Endothelial cell of umbilical vein (primary cell): ENCODE results near the gene CDK9.

Source experiments
- EZH2 ChIP-seq: IDR thresholded peaks from 2 replicates; pipeline ENCODE4 v1.6.1; 2012; ENCODE audit warnings: borderline replicate concordance, low read depth, mild to moderate bottlenecking, moderate library complexity, low read length, inconsistent platforms; ENCODE audit not compliant: severe bottlenecking
- POLR2A ChIP-seq: IDR thresholded peaks from 2 replicates; pipeline ENCODE4 v1.6.1; 2012; ENCODE audit warnings: low read depth, mild to moderate bottlenecking, control low read depth, low read length

DNA sequence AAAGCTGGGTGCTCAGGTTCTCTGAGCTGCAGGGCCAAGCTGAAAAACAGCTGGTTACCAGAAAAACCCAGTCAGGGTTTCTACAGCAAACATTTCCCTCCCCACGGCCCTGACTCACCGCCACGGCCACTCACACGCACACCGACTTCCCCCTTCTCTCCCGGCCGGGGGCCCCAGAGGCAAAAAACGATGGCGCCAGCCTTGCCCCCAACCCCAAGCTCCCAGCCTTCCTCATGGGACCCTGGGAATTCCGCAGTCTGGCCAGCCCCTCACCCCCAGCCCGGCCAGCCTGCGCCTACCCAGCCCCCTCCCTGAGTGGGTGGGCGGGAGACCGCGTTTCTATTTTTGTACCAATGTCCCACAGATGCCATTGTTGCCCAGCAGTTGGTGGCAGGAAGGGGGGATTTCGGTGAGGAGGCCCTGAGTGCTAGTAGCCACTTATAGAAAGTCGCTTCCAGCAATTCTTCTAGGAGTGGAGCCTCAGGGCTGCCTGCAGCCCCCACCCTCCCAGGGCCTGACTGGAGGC lies 50.2 kb downstream of the CDK9 start:
- TF ChIP-seq POLR2A (no peak), EZH2 (no peak)
